ENCODE results near the gene MSH3. TPM values are rescaled to one million over a fixed set of nuclear protein-coding genes. Genes with fewer than 3 reads are reported as not detected.

The MSH3 gene
- total and polyA plus RNA-seq, 2 of the 8 experiments (the other 6 are each of a cell fraction or from before 2014, with no cell fraction given) = 3.6 to 22.6 TPM

DNA sequence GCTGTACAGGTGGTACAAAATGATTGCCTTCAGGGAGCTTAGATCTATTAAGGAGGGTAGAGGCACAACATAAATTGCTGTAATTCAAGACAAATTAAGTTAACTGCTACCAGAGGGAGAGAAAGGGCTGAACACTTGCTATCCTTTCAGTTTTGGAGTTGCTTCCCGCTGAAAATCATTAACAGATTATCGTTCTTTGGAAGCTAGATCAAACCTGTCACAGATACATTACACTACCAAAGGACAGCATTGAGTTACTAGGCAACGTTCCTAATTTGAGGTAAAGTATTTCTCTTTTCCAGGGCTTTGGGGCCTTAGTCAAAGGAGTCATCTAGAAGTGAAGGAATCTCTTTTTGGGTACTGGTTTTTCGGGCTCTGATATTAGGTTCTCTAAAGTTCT lies 85.0 kb downstream of the MSH3 start:
- no peak overlapping the region for H3K4me2 ChIP-seq (ENCODE audit: insufficient read depth in 1 of 2, low read depth in 2 of 2, low read length in 2 of 2)
- no peak overlapping the region for H4K5ac ChIP-seq (ENCODE audit: insufficient read length, low read depth, low read length)
- no peak overlapping the region for H2AK5ac ChIP-seq (ENCODE audit: low read depth, low read length)
- H3K36me3 ChIP-seq (ENCODE audit: control insufficient read depth in 2 of 4, insufficient read depth in 4 of 4, low read length in 3 of 4) = no peaks in the 10 kb centered on the region; a peak in 1 of 8 replicates
- no peak for DNase-seq (ENCODE audit: low read depth in 1 of 2, low spot score in 2 of 2)
- H3K79me1 ChIP-seq (ENCODE audit: low read depth, low read length) = no peaks in the 10 kb centered on the region; the same call in 1 of the 2 replicates
- H2BK15ac ChIP-seq (ENCODE audit: low read length) = no peak overlapping the region
- no peak overlapping the region for H3K4me3 ChIP-seq (ENCODE audit: extremely low read depth in 1 of 4, insufficient read depth in 2 of 4, low read depth in 3 of 4, low read length in 4 of 4)
- no peaks in the 10 kb centered on the region for H3K9me3 ChIP-seq (ENCODE audit: insufficient read depth in 2 of 2, low read depth in 1 of 2, low read length in 1 of 2)
- H3K27ac ChIP-seq (ENCODE audit: low read depth, low read length) = no peak overlapping the region
- WGBS, 2 experiments (ENCODE audit: extremely low coverage in 1 of 2, insufficient coverage in 1 of 2, insufficient read length in 1 of 2, insufficient replicate concordance in 2 of 2, low coverage in 1 of 2, low lambda C conversion rate in 2 of 2, missing lambda C conversion rate in 1 of 2) = 87% methylated on average over 4 of the region's 4 CpGs; no CpG with 5 or more reads in 1 of the 2 experiments
- no peak overlapping the region for H3K56ac ChIP-seq (replicated peaks; ENCODE audit: insufficient read length, low read depth, low read length)
- no peak overlapping the region for H3K9ac ChIP-seq (replicated peaks in 1 of 4; ENCODE audit: extremely low read depth in 1 of 4, low read depth in 3 of 4, low read length in 3 of 4)
- ChIA-PET POLR2A (ENCODE audit: partially characterized antibody) (no interaction called here), CTCF (ENCODE audit: partially characterized antibody) (no interaction called here)
- no peak overlapping the region for H3K4ac ChIP-seq (replicated peaks; ENCODE audit: insufficient read length, low read depth, low read length)
- H2BK20ac ChIP-seq (ENCODE audit: low read length) = no peak overlapping the region
- no peak overlapping the region for H4K91ac ChIP-seq (replicated peaks; ENCODE audit: insufficient read length, low read length)
- no peak overlapping the region for H3K14ac ChIP-seq (ENCODE audit: insufficient read length)
- no peak overlapping the region for H4K8ac ChIP-seq (ENCODE audit: extremely low read depth, insufficient read depth, low read length)
- H3K27me3 ChIP-seq (replicated peaks in 1 of 4; ENCODE audit: control insufficient read depth in 3 of 4, extremely low read depth in 1 of 4, insufficient read depth in 3 of 4, low read length in 3 of 4) = no peaks in the 10 kb centered on the region
- no peak overlapping the region for H3K23ac ChIP-seq (ENCODE audit: insufficient read length)
- peaks cover 0 to 2% of the 10 kb centered on the region in 2 experiments for H4K20me1 ChIP-seq (replicated peaks in 1 of 2; ENCODE audit: control insufficient read depth in 1 of 2, insufficient read depth in 2 of 2, low read length in 2 of 2)
- H3K79me2 ChIP-seq (ENCODE audit: control insufficient read depth in 1 of 2, insufficient read depth in 2 of 2, low read length in 2 of 2) = no peaks in the 10 kb centered on the region
- no peaks in the 10 kb centered on the region for H3K23me2 ChIP-seq (ENCODE audit: low read depth, low read length)
- H2BK12ac ChIP-seq (ENCODE audit: low read depth, low read length) = no peak overlapping the region
- no peak overlapping the region for H3K18ac ChIP-seq (ENCODE audit: extremely low read depth, low read length)
- FAIRE-seq = no peak
- H2BK5ac ChIP-seq (ENCODE audit: low read depth, low read length) = no peak overlapping the region
- no peak overlapping the region for H2BK120ac ChIP-seq (replicated peaks; ENCODE audit: low read depth, low read length)
- no peaks in the 10 kb centered on the region; a peak in 1 of 7 replicates for H3K4me1 ChIP-seq (replicated peaks in 1 of 4; ENCODE audit: control insufficient read depth in 3 of 4, insufficient read depth in 4 of 4, low read length in 3 of 4)
- H2AFZ ChIP-seq (ENCODE audit: low read length) = no peak overlapping the region
- TF ChIP-seq TCF12 (IDR thresholded peaks at IDR 0.05; ENCODE audit: low read depth, low read length) = no peak
- TF ChIP-seq EZH2 (IDR thresholded peaks at IDR 0.05; ENCODE audit: low read depth, low read length, severe bottlenecking) = no peak
- TF ChIP-seq NANOG (IDR thresholded peaks at IDR 0.05; ENCODE audit: insufficient read depth, low read depth, low read length, poor library complexity, severe bottlenecking) = no peak
- TF ChIP-seq TAF7 (optimal IDR thresholded peaks at IDR 0.05; ENCODE audit: borderline replicate concordance, low read depth, low read length) = no peak
- no peak for TF ChIP-seq RFX5 (IDR thresholded peaks at IDR 0.05; ENCODE audit: borderline replicate concordance, low read depth, low read length)
- no peak for TF ChIP-seq BCL11A (IDR thresholded peaks at IDR 0.05; ENCODE audit: low read depth in 2 of 2, low read length in 2 of 2)
- TF ChIP-seq BRCA1 (IDR thresholded peaks at IDR 0.05; ENCODE audit: low read depth, low read length) = no peak
- no peak for TF ChIP-seq EP300 (IDR thresholded peaks at IDR 0.05; ENCODE audit: borderline replicate concordance in 1 of 2, low read depth in 2 of 2, low read length in 2 of 2)
- no peak for TF ChIP-seq CREB1 (IDR thresholded peaks at IDR 0.05)
- no peak for TF ChIP-seq HDAC6 (IDR thresholded peaks at IDR 0.05; ENCODE audit: low read depth, low read length)
- no peak for TF ChIP-seq FOSL1 (IDR thresholded peaks at IDR 0.05; ENCODE audit: insufficient read depth, low read depth, low read length)
- no peak for TF ChIP-seq ATF2 (IDR thresholded peaks at IDR 0.05; ENCODE audit: low read length)

All from H1 (cell line).